ENCODE results near the gene NTRK1.

Gene NTRK1

GRCh38 chr1:156930483-156930882 is 69.8 kb downstream of the NTRK1 start:
- in situ Hi-C loops (cut with MboI; ENCODE audit: low sequenced_read_pairs): no loop called here
